Measurements from ENCODE around the gene BTF3. TPM values are rescaled to one million over a fixed set of nuclear protein-coding genes. Genes with fewer than 3 reads are reported as not detected.

The BTF3 gene
- total RNA-seq, 1 experiment from 2014 or later = 635 TPM

GRCh38 chr5:73491155-73491554 is 7.1 kb upstream of the BTF3 start:
- no peaks in the 10 kb centered on the region for H3K9me2 ChIP-seq (ENCODE audit: insufficient read depth)
- no peak overlapping the region for H2AFZ ChIP-seq
- no peak overlapping the region for H3K4me2 ChIP-seq
- H4K20me1 ChIP-seq (ENCODE audit: insufficient read depth) = no peaks in the 10 kb centered on the region
- H3K4me3 ChIP-seq = no peak overlapping the region
- H3K79me2 ChIP-seq (ENCODE audit: low read depth) = no peaks in the 10 kb centered on the region
- no peaks in the 10 kb centered on the region for H3K27me3 ChIP-seq (ENCODE audit: insufficient read depth, low read depth)
- no peak overlapping the region for H3K27ac ChIP-seq
- H3K36me3 ChIP-seq (ENCODE audit: low read depth) = no peaks in the 10 kb centered on the region
- CTCF ChIA-PET = interaction anchor here (0.6 kb wide), 1 partner anchor 1363 kb away, joined by 11 read pairs; no protein-coding TSS in a partner anchor
- peaks cover under 1% of the 10 kb centered on the region; the same call in 1 of the 2 replicates for H3K4me1 ChIP-seq (replicated peaks; ENCODE audit: insufficient read depth)
- intact Hi-C loops (cut with micrococcal nuclease; ENCODE audit: unreplicated experiment) = no loop called here
- H3F3A ChIP-seq (ENCODE audit: insufficient read depth, low read depth) = no peaks in the 10 kb centered on the region
- DNase-seq = no peak
- POLR2A ChIA-PET (ENCODE audit: unreplicated experiment) = no interaction called here
- no peak for TF ChIP-seq EZH2 (IDR thresholded peaks at IDR 0.05; ENCODE audit: low read depth)
- TF ChIP-seq CTCF (conservative IDR thresholded peaks at IDR 0.05) = no peak
- BruUV-seq (replicated peaks) = no TSS peak
- H3K9me3 ChIP-seq (ENCODE audit: insufficient read depth, low read depth) = no peaks in the 10 kb centered on the region

GRCh38 chr5:73493421-73493820 is 4.8 kb upstream of the BTF3 start:
- ChIA-PET CTCF (interaction anchor here (0.7 kb wide), 1 partner anchor 280 kb away, joined by 6 read pairs; no protein-coding TSS in a partner anchor), POLR2A (ENCODE audit: unreplicated experiment) (no interaction called here)
- no peak overlapping the region for H3K4me3 ChIP-seq

GRCh38 chr5:73494721-73495120 is 3.5 kb upstream of the BTF3 start:
- Histone ChIP-seq H3F3A (ENCODE audit: insufficient read depth, low read depth) (peaks cover 7% of the 10 kb centered on the region; the same call in 1 of the 2 replicates), H3K27me3 (ENCODE audit: insufficient read depth, low read depth) (no peaks in the 10 kb centered on the region), H3K4me1 (replicated peaks; ENCODE audit: insufficient read depth) (peaks cover 19% of the 10 kb centered on the region), H2AFZ (no peak overlapping the region), H3K79me2 (ENCODE audit: low read depth) (peaks cover 26% of the 10 kb centered on the region), H3K4me3 (no peak overlapping the region), H3K9me3 (ENCODE audit: insufficient read depth, low read depth) (no peaks in the 10 kb centered on the region), H3K4me2 (no peak overlapping the region), H3K27ac (no peak overlapping the region), H3K9me2 (ENCODE audit: insufficient read depth) (no peaks in the 10 kb centered on the region), H3K36me3 (ENCODE audit: low read depth) (peaks cover 5% of the 10 kb centered on the region), H4K20me1 (ENCODE audit: insufficient read depth) (peaks cover 5% of the 10 kb centered on the region)
- POLR2A ChIA-PET (ENCODE audit: unreplicated experiment) = no interaction called here
- DNase-seq = no peak
- no TSS peak for BruUV-seq (replicated peaks)
- TF ChIP-seq CTCF (conservative IDR thresholded peaks at IDR 0.05) (no peak), EZH2 (IDR thresholded peaks at IDR 0.05; ENCODE audit: low read depth) (no peak)
- CTCF ChIA-PET = interaction anchor here (0.5 to 0.6 kb wide), 2 partner anchors 97 to 215 kb away, joined by 4 read pairs; no protein-coding TSS in a partner anchor
- intact Hi-C loops (cut with micrococcal nuclease; ENCODE audit: unreplicated experiment) = loop anchor here (5.0 kb wide), 2 partner anchors 277 to 572 kb away; no protein-coding TSS in a partner anchor

More at GRCh38 chr5:73493421-73493820, 4.8 kb upstream of the BTF3 start:
- Histone ChIP-seq H3K36me3 (ENCODE audit: low read depth) (no peaks in the 10 kb centered on the region), H3K79me2 (ENCODE audit: low read depth) (peaks cover 13% of the 10 kb centered on the region), H3K9me3 (ENCODE audit: insufficient read depth, low read depth) (no peaks in the 10 kb centered on the region), H3K27ac (no peak overlapping the region), H3K9me2 (ENCODE audit: insufficient read depth) (no peaks in the 10 kb centered on the region), H2AFZ (no peak overlapping the region), H3K27me3 (ENCODE audit: insufficient read depth, low read depth) (no peaks in the 10 kb centered on the region), H3F3A (ENCODE audit: insufficient read depth, low read depth) (peaks cover 7% of the 10 kb centered on the region; the same call in 1 of the 2 replicates), H3K4me1 (replicated peaks; ENCODE audit: insufficient read depth) (peaks cover 16% of the 10 kb centered on the region), H3K4me2 (no peak overlapping the region), H4K20me1 (ENCODE audit: insufficient read depth) (no peaks in the 10 kb centered on the region)
- TF ChIP-seq EZH2 (IDR thresholded peaks at IDR 0.05; ENCODE audit: low read depth) (no peak), CTCF (conservative IDR thresholded peaks at IDR 0.05) (no peak)
- intact Hi-C loops (cut with micrococcal nuclease; ENCODE audit: unreplicated experiment) = no loop called here
- no peak for DNase-seq
- no TSS peak for BruUV-seq (replicated peaks)
